ENCODE results near the gene PCK2. TPM values are rescaled to one million over a fixed set of nuclear protein-coding genes. Genes with fewer than 3 reads are reported as not detected.
A peak's percentile ranks its signal among the peaks of the same experiment; 100 is the strongest.

The PCK2 gene
- total and polyA plus RNA-seq, 2 of the 13 experiments (the other 11 are each of a cell fraction or from before 2014, with no cell fraction given) = 129 to 272 TPM

- no peak for TF ChIP-seq PRPF4 (IDR thresholded peaks at IDR 0.05; ENCODE audit: low read depth, low read length, poor library complexity, severe bottlenecking)
- peak; percentile 58; the same call in 1 of the 2 replicates for TF ChIP-seq KLF11 (CRISPR knock-in tag; IDR thresholded peaks at IDR 0.05)
- TF ChIP-seq SMAD3 (CRISPR knock-in tag; IDR thresholded peaks at IDR 0.05) = 0 out of 2 replicates have a peak, but pooled peaks have one; percentile 34
- peak; percentile 90 for TF ChIP-seq ZNF883 (CRISPR knock-in tag; IDR thresholded peaks at IDR 0.05; ENCODE audit: not compliant biosample characterization)
- TF ChIP-seq KDM3A (CRISPR knock-in tag; IDR thresholded peaks at IDR 0.05; ENCODE audit: low read depth) = peak; percentile 58; the same call in 1 of the 2 replicates
- TF ChIP-seq ZNF816 (CRISPR knock-in tag; IDR thresholded peaks at IDR 0.05; ENCODE audit: borderline replicate concordance) = no peak
- TF ChIP-seq THAP7 (CRISPR knock-in tag; IDR thresholded peaks at IDR 0.05) = no peak
- 0 out of 2 replicates have a peak, but pooled peaks have one; percentile 16 for TF ChIP-seq GZF1 (CRISPR knock-in tag; IDR thresholded peaks at IDR 0.05)
- TF ChIP-seq ZNF616 (CRISPR knock-in tag; IDR thresholded peaks at IDR 0.05; ENCODE audit: low read depth) = peak; percentile 91; the same call in 1 of the 2 replicates
- no peak for TF ChIP-seq ZNF589 (CRISPR knock-in tag; conservative IDR thresholded peaks at IDR 0.05)
- no peak for TF ChIP-seq KAT2B (IDR thresholded peaks at IDR 0.05; ENCODE audit: borderline replicate concordance, low read depth, low read length)
- TF ChIP-seq TAF15 (IDR thresholded peaks at IDR 0.05; ENCODE audit: low read depth, low read length, poor library complexity, severe bottlenecking) = peak; percentile 81
- TF ChIP-seq MAFF (IDR thresholded peaks at IDR 0.05; ENCODE audit: low read depth, low read length) = no peak
- TF ChIP-seq JUND (CRISPR knock-in tag; IDR thresholded peaks at IDR 0.05) = no peak
- no peak for TF ChIP-seq SNAPC5 (CRISPR knock-in tag; IDR thresholded peaks at IDR 0.05; ENCODE audit: borderline replicate concordance)
- TF ChIP-seq CBX1 (IDR thresholded peaks at IDR 0.05; ENCODE audit: low read depth) = no peak
- TF ChIP-seq SNRNP70 (IDR thresholded peaks at IDR 0.05; ENCODE audit: low read depth, low read length) = no peak
- TF ChIP-seq ZNF180 (CRISPR knock-in tag; IDR thresholded peaks at IDR 0.05; ENCODE audit: borderline replicate concordance, low read depth) = no peak
- peak; percentile 80 for TF ChIP-seq KLF12 (CRISPR knock-in tag; IDR thresholded peaks at IDR 0.05; ENCODE audit: borderline replicate concordance)
- TF ChIP-seq PATZ1 (CRISPR knock-in tag; IDR thresholded peaks at IDR 0.05) = peak; percentile 98
- TF ChIP-seq HOXA9 (CRISPR knock-in tag; IDR thresholded peaks at IDR 0.05; ENCODE audit: borderline replicate concordance) = no peak
Measured at GRCh38 chr14:24135834-24136683, 41.9 kb downstream of the PCK2 start, which contains the start of gene PSME1 (continued).
